HG02885 (cell line): Measurements from ENCODE around the gene APPL2.
"Not testable (repeated sequence)": the region's sequence is repeated elsewhere in the genome, so short reads cannot be mapped to it uniquely, and the experiment has no call there.

ENCODE experiments used
- ATAC-seq: cut with Tn5 transposase; IDR thresholded peaks from one replicate; pipeline ENCODE4 v1.9.1; 2021; ENCODE audit warnings: mild to moderate bottlenecking; ENCODE audit not compliant: unreplicated experiment, poor library complexity

Gene APPL2

GRCh38 chr12:105201299-105201698, 34.7 kb downstream of the APPL2 start:
- ATAC-seq, result no peak

GRCh38 chr12:105200385-105200784, 35.6 kb downstream of the APPL2 start:
- ATAC-seq, result no peak

GRCh38 chr12:105198961-105199360, 37.0 kb downstream of the APPL2 start:
- no peak for ATAC-seq

GRCh38 chr12:105196090-105196489, 39.9 kb downstream of the APPL2 start:
- ATAC-seq, result no peak

GRCh38 chr12:105194947-105195346, 41.0 kb downstream of the APPL2 start:
- no peak for ATAC-seq

GRCh38 chr12:105192624-105193225, 43.2 kb downstream of the APPL2 start:
- no peak for ATAC-seq

GRCh38 chr12:105190530-105190929, 45.4 kb downstream of the APPL2 start:
- ATAC-seq, result no peak

GRCh38 chr12:105189293-105189692, 46.7 kb downstream of the APPL2 start:
- no peak for ATAC-seq

GRCh38 chr12:105183976-105184375, 52.0 kb downstream of the APPL2 start:
- ATAC-seq, result not testable (repeated sequence)

- ATAC-seq, result not testable (repeated sequence)
These were observed 52.6 kb downstream of the APPL2 start for GRCh38 chr12:105183406-105183805.

GRCh38 chr12:105179114-105179513, 56.9 kb downstream of the APPL2 start:
- not testable (repeated sequence) for ATAC-seq

- no peak for ATAC-seq
These were observed 58.8 kb downstream of the APPL2 start for GRCh38 chr12:105177208-105177607.

- no peak for ATAC-seq
These were observed 60.5 kb downstream of the APPL2 start for GRCh38 chr12:105175397-105175990.

GRCh38 chr12:105171691-105172436, 64.1 kb downstream of the APPL2 start:
- no peak for ATAC-seq

- no peak for ATAC-seq
These were observed 65.8 kb downstream of the APPL2 start for GRCh38 chr12:105170139-105170538.

- no peak for ATAC-seq
These were observed 68.0 kb downstream of the APPL2 start for GRCh38 chr12:105168006-105168405.

- ATAC-seq, result no peak
These were observed 68.6 kb downstream of the APPL2 start for GRCh38 chr12:105167346-105167745.

- ATAC-seq, result no peak
These were observed 69.2 kb downstream of the APPL2 start for GRCh38 chr12:105166736-105167135.

GRCh38 chr12:105164068-105164467, 71.9 kb downstream of the APPL2 start:
- ATAC-seq, result no peak

GRCh38 chr12:105162174-105162573, 73.8 kb downstream of the APPL2 start:
- no peak for ATAC-seq

- ATAC-seq, result no peak
These were observed 77.1 kb downstream of the APPL2 start for GRCh38 chr12:105158876-105159275.

- no peak for ATAC-seq
These were observed 78.4 kb downstream of the APPL2 start for GRCh38 chr12:105157606-105158005.
